ENCODE data around the gene CCDC170. TPM values are rescaled to one million over a fixed set of nuclear protein-coding genes. Genes with fewer than 3 reads are reported as not detected.

The CCDC170 gene
- total RNA-seq, 5 donors from 2014 or later (not counting 1 experiment from before 2014, with no cell fraction given) = 0.07 to 0.32 TPM; not detected in 3

DNA sequence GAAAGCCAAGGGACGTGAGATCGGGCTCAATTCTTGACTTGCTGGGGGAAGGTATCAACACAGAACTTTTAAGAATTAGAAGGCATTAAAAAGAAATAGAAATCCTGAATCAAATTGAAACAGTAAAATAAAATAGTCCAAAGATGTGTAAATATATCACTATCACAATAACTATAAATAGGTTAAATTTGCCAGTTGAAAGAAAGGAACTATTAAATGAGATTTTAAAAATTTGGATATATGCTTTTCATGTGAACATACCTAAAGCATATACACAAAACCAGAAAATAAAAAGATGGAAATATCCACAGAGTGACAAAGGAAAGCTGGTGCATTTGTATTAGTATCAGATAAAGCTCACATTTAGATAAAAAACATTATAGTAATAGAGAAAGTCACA lies 161.3 kb downstream of the CCDC170 start:
- Histone ChIP-seq H3K4me1 (ENCODE audit: control insufficient read depth in 1 of 2, extremely low read depth in 1 of 2, insufficient read depth in 2 of 2, low read length in 2 of 2) (no peaks in the 10 kb centered on the region), H3K36me3 (ENCODE audit: control insufficient read depth in 2 of 2, extremely low read depth in 1 of 2, insufficient read depth in 1 of 2, low read length in 1 of 2) (no peaks in the 10 kb centered on the region), H3K9me3 (no peaks in the 10 kb centered on the region), H3K27me3 (replicated peaks in 1 of 2; ENCODE audit: control insufficient read depth in 2 of 2, extremely low read depth in 1 of 2, insufficient read depth in 2 of 2, low read length in 1 of 2) (peaks cover 0 to 4% of the 10 kb centered on the region in 2 experiments), H3K27ac (ENCODE audit: low read length) (no peak overlapping the region), H3K4me3 (ENCODE audit: control insufficient read depth in 1 of 2, extremely low read depth in 1 of 2, low read length in 1 of 2) (no peak overlapping the region)
- CTCF ChIA-PET = no interaction called here
- Mint-ChIP-seq H3K9me3 (peaks cover 0 to 13% (median 4%) of the 10 kb centered on the region in 3 donors), H3K4me3 (no peak overlapping the region), H3K4me1 (no peaks in the 10 kb centered on the region), H3K27ac (no peak overlapping the region), H3K36me3 (peaks cover 3% of the 10 kb centered on the region), H3K27me3 (peaks cover 4 to 7% of the 10 kb centered on the region in 2 donors)
- POLR2A ChIA-PET = no interaction called here
- no CpG with 5 or more reads among the region's 2 CpGs for WGBS (ENCODE audit: insufficient coverage)
- no peak for DNase-seq
- ATAC-seq (replicated peaks in 1 of 4) = no peak

DNA sequence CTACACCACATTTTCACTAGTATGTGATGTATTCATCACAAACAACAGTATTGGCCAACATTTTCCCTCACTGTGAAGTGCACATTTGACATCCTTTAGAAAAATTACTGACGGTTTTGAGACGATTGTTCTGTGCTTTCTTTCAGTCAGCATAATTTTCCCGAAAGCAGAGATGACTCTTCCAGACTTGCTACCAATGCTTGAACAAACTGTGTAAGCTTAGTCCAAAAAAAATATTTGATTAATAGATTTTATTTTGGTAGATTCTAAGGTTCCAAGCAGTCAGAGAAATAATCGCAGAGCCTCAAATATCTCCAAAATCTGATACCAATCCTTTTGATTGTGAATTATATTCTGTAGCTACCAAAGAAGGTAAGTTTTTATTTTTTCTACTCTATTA lies 162.6 kb downstream of the CCDC170 start:
- Mint-ChIP-seq H3K9me3 (peaks cover 0 to 13% (median 4%) of the 10 kb centered on the region in 3 donors), H3K27me3 (peaks cover 4 to 7% of the 10 kb centered on the region in 2 donors), H3K36me3 (peaks cover 3% of the 10 kb centered on the region), H3K4me3 (no peak overlapping the region), H3K4me1 (no peaks in the 10 kb centered on the region), H3K27ac (no peak overlapping the region)
- H3K36me3 ChIP-seq (ENCODE audit: control insufficient read depth in 2 of 2, extremely low read depth in 1 of 2, insufficient read depth in 1 of 2, low read length in 1 of 2) = no peaks in the 10 kb centered on the region
- CTCF ChIA-PET = no interaction called here
- peaks cover 0 to 4% of the 10 kb centered on the region in 2 experiments for H3K27me3 ChIP-seq (replicated peaks in 1 of 2; ENCODE audit: control insufficient read depth in 2 of 2, extremely low read depth in 1 of 2, insufficient read depth in 2 of 2, low read length in 1 of 2)
- H3K27ac ChIP-seq (ENCODE audit: low read length) = no peak overlapping the region
- no peaks in the 10 kb centered on the region for H3K9me3 ChIP-seq
- POLR2A ChIA-PET = no interaction called here
- WGBS (ENCODE audit: insufficient coverage) = 67% methylated on average over 2 of the region's 4 CpGs
- no peak overlapping the region for H3K4me3 ChIP-seq (ENCODE audit: control insufficient read depth in 1 of 2, extremely low read depth in 1 of 2, low read length in 1 of 2)
- H3K4me1 ChIP-seq (ENCODE audit: control insufficient read depth in 1 of 2, extremely low read depth in 1 of 2, insufficient read depth in 2 of 2, low read length in 2 of 2) = no peaks in the 10 kb centered on the region
- no peak for ATAC-seq (replicated peaks in 1 of 4)
- DNase-seq = no peak

DNA sequence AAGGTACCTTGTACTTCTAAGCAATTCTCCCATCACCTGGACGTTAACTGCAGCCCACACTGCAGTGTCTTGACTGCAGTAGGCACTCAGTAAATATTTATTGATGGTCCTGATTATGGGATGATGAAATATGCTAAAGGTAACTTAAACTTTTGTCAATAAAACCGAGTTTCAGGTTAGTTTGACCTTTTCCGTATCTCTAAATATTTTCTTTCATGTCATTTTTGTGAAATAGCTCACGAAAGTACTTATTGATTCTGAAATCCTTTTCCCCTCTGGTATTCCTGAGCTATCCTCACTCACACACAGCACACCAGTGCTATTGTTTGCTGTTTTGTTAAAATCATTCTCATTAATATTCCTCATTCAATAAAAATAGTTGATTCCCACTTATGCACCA lies 164.3 kb downstream of the CCDC170 start:
- Histone ChIP-seq H3K9me3 (no peaks in the 10 kb centered on the region), H3K36me3 (ENCODE audit: control insufficient read depth in 2 of 2, extremely low read depth in 1 of 2, insufficient read depth in 1 of 2, low read length in 1 of 2) (no peaks in the 10 kb centered on the region), H3K4me1 (ENCODE audit: control insufficient read depth in 1 of 2, extremely low read depth in 1 of 2, insufficient read depth in 2 of 2, low read length in 2 of 2) (no peaks in the 10 kb centered on the region), H3K4me3 (ENCODE audit: control insufficient read depth in 1 of 2, extremely low read depth in 1 of 2, low read length in 1 of 2) (no peak overlapping the region), H3K27ac (ENCODE audit: low read length) (no peak overlapping the region), H3K27me3 (replicated peaks in 1 of 2; ENCODE audit: control insufficient read depth in 2 of 2, extremely low read depth in 1 of 2, insufficient read depth in 2 of 2, low read length in 1 of 2) (peaks cover 0 to 4% of the 10 kb centered on the region in 2 experiments)
- CTCF ChIA-PET = no interaction called here
- Mint-ChIP-seq H3K27me3 (peaks cover 0 to 5% of the 10 kb centered on the region in 2 donors), H3K36me3 (peaks cover 3% of the 10 kb centered on the region), H3K4me1 (no peaks in the 10 kb centered on the region), H3K27ac (no peak overlapping the region), H3K4me3 (no peak overlapping the region), H3K9me3 (peaks cover 0 to 13% (median 4%) of the 10 kb centered on the region in 3 donors)
- WGBS (ENCODE audit: insufficient coverage) = 71% methylated on average over 2 of the region's 4 CpGs
- ATAC-seq (replicated peaks in 1 of 4) (no peak), DNase-seq (no peak)
- POLR2A ChIA-PET = no interaction called here

DNA sequence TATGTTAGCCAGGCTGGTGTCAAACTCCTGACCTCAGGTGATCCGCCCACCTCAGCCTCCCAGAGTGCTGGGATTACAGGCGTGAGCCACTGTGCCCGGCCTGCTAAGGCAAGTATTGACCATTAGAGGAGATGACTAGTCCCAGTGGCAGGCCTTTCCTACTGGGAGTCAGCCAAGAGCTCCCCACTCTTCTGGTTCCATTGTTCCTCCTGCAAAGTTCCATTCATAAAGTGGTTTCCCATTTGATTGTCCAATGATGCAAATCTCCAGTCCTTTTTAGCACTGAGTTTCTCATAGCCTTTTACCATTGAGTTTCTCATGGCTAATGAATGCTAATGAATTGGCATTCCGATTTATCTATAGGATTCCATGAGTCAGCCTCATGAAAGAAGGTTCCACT lies 165.4 kb downstream of the CCDC170 start:
- Histone ChIP-seq H3K27me3 (replicated peaks in 1 of 2; ENCODE audit: control insufficient read depth in 2 of 2, extremely low read depth in 1 of 2, insufficient read depth in 2 of 2, low read length in 1 of 2) (peaks cover 0 to 4% of the 10 kb centered on the region in 2 experiments), H3K4me3 (ENCODE audit: control insufficient read depth in 1 of 2, extremely low read depth in 1 of 2, low read length in 1 of 2) (no peak overlapping the region), H3K9me3 (no peaks in the 10 kb centered on the region), H3K36me3 (ENCODE audit: control insufficient read depth in 2 of 2, extremely low read depth in 1 of 2, insufficient read depth in 1 of 2, low read length in 1 of 2) (no peaks in the 10 kb centered on the region), H3K27ac (ENCODE audit: low read length) (no peak overlapping the region), H3K4me1 (ENCODE audit: control insufficient read depth in 1 of 2, extremely low read depth in 1 of 2, insufficient read depth in 2 of 2, low read length in 2 of 2) (no peaks in the 10 kb centered on the region)
- ATAC-seq (replicated peaks in 1 of 4) (no peak), DNase-seq (no peak)
- H3K9me3 Mint-ChIP-seq = peaks cover 0 to 13% (median 4%) of the 10 kb centered on the region in 3 donors
- H3K4me1 Mint-ChIP-seq = no peaks in the 10 kb centered on the region
- 97% methylated on average over 4 of the region's 4 CpGs for WGBS (ENCODE audit: insufficient coverage)
- H3K4me3 Mint-ChIP-seq = no peak overlapping the region
- peaks cover 0 to 7% of the 10 kb centered on the region in 2 donors for H3K27me3 Mint-ChIP-seq
- ChIA-PET POLR2A (no interaction called here), CTCF (no interaction called here)
- H3K27ac Mint-ChIP-seq = no peak overlapping the region
- H3K36me3 Mint-ChIP-seq = peaks cover 3% of the 10 kb centered on the region

GRCh38 chr6:151661509-151661908 lies 167.7 kb downstream of the CCDC170 start:
- no peak overlapping the region for H3K27ac Mint-ChIP-seq
- H3K4me3 ChIP-seq (ENCODE audit: control insufficient read depth in 1 of 2, extremely low read depth in 1 of 2, low read length in 1 of 2) = no peak overlapping the region
- H3K36me3 ChIP-seq (ENCODE audit: control insufficient read depth in 2 of 2, extremely low read depth in 1 of 2, insufficient read depth in 1 of 2, low read length in 1 of 2) = no peaks in the 10 kb centered on the region
- no peaks in the 10 kb centered on the region for H3K9me3 ChIP-seq
- no peak for ATAC-seq (replicated peaks in 1 of 4)
- CTCF ChIA-PET = no interaction called here
- no peaks in the 10 kb centered on the region for H3K9me3 Mint-ChIP-seq
- no peaks in the 10 kb centered on the region for H3K27me3 ChIP-seq (replicated peaks in 1 of 2; ENCODE audit: control insufficient read depth in 2 of 2, extremely low read depth in 1 of 2, insufficient read depth in 2 of 2, low read length in 1 of 2)
- H3K4me3 Mint-ChIP-seq = no peak overlapping the region
- POLR2A ChIA-PET = no interaction called here
- no peak for DNase-seq
- H3K27me3 Mint-ChIP-seq = peaks cover 0 to 7% of the 10 kb centered on the region in 2 donors
- H3K27ac ChIP-seq (ENCODE audit: low read length) = no peak overlapping the region
- H3K36me3 Mint-ChIP-seq = no peaks in the 10 kb centered on the region
- H3K4me1 Mint-ChIP-seq = no peaks in the 10 kb centered on the region
- WGBS (ENCODE audit: insufficient coverage) = no CpG with 5 or more reads among the region's 3 CpGs
- no peaks in the 10 kb centered on the region for H3K4me1 ChIP-seq (ENCODE audit: control insufficient read depth in 1 of 2, extremely low read depth in 1 of 2, insufficient read depth in 2 of 2, low read length in 2 of 2)

DNA sequence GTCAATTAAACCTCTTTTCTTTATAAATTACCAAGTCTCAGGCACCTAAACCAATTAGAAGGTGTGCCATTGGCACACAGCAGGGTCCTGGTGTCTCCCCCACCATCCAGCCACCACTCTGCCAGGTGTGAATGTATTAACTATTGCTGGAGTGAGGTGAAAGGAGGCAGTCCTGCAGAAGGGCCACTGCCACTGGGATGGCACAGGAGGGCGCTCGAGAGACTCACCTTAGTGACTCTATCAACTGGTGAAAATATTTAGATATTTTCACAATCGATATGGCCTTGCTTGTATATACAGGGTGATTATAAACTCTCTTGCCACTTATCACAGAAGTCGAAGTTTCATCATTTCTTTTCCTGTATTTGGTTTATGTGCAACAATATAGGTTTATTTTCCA lies 168.1 kb downstream of the CCDC170 start:
- H3K4me1 Mint-ChIP-seq = no peaks in the 10 kb centered on the region
- H3K36me3 Mint-ChIP-seq = no peaks in the 10 kb centered on the region
- H3K4me3 Mint-ChIP-seq = no peak overlapping the region

GRCh38 chr6:151663559-151663958 lies 169.7 kb downstream of the CCDC170 start:
- no peak for DNase-seq
- Histone ChIP-seq H3K27ac (ENCODE audit: low read length) (no peak overlapping the region), H3K4me1 (ENCODE audit: control insufficient read depth in 1 of 2, extremely low read depth in 1 of 2, insufficient read depth in 2 of 2, low read length in 2 of 2) (no peaks in the 10 kb centered on the region), H3K36me3 (ENCODE audit: control insufficient read depth in 2 of 2, extremely low read depth in 1 of 2, insufficient read depth in 1 of 2, low read length in 1 of 2) (no peaks in the 10 kb centered on the region), H3K27me3 (replicated peaks in 1 of 2; ENCODE audit: control insufficient read depth in 2 of 2, extremely low read depth in 1 of 2, insufficient read depth in 2 of 2, low read length in 1 of 2) (no peaks in the 10 kb centered on the region), H3K9me3 (no peaks in the 10 kb centered on the region), H3K4me3 (ENCODE audit: control insufficient read depth in 1 of 2, extremely low read depth in 1 of 2, low read length in 1 of 2) (no peak overlapping the region)
- Mint-ChIP-seq H3K27me3 (peaks cover 7 to 9% of the 10 kb centered on the region in 2 donors), H3K9me3 (no peaks in the 10 kb centered on the region), H3K4me3 (no peak overlapping the region), H3K36me3 (no peaks in the 10 kb centered on the region), H3K27ac (no peak overlapping the region), H3K4me1 (no peaks in the 10 kb centered on the region)
- WGBS (ENCODE audit: insufficient coverage) = 100% methylated on average over 1 of the region's 2 CpGs
- CTCF ChIA-PET = no interaction called here
- POLR2A ChIA-PET = interaction anchor here in 1 of 2 donors (0.6 kb wide), 1 partner anchor 18 kb away, joined by 3 read pairs; no protein-coding TSS in a partner anchor
- ATAC-seq (replicated peaks in 1 of 4) = no peak

More for the DNA sequence above, 168.1 kb downstream of the CCDC170 start:
- H3K27ac Mint-ChIP-seq = no peak overlapping the region
- H3K9me3 Mint-ChIP-seq = no peaks in the 10 kb centered on the region
- DNase-seq (no peak), ATAC-seq (replicated peaks in 1 of 4) (no peak)
- no peaks in the 10 kb centered on the region for H3K36me3 ChIP-seq (ENCODE audit: control insufficient read depth in 2 of 2, extremely low read depth in 1 of 2, insufficient read depth in 1 of 2, low read length in 1 of 2)
- peaks cover 0 to 7% of the 10 kb centered on the region in 2 donors for H3K27me3 Mint-ChIP-seq
- ChIA-PET CTCF (no interaction called here), POLR2A (no interaction called here)
- H3K4me1 ChIP-seq (ENCODE audit: control insufficient read depth in 1 of 2, extremely low read depth in 1 of 2, insufficient read depth in 2 of 2, low read length in 2 of 2) = no peaks in the 10 kb centered on the region
- no peak overlapping the region for H3K27ac ChIP-seq (ENCODE audit: low read length)
- no peaks in the 10 kb centered on the region for H3K9me3 ChIP-seq
- no peaks in the 10 kb centered on the region for H3K27me3 ChIP-seq (replicated peaks in 1 of 2; ENCODE audit: control insufficient read depth in 2 of 2, extremely low read depth in 1 of 2, insufficient read depth in 2 of 2, low read length in 1 of 2)
- no peak overlapping the region for H3K4me3 ChIP-seq (ENCODE audit: control insufficient read depth in 1 of 2, extremely low read depth in 1 of 2, low read length in 1 of 2)
- no CpG with 5 or more reads among the region's 4 CpGs for WGBS (ENCODE audit: insufficient coverage)

Measured in T-cell (primary cell).